ENCODE measurements around the gene DCTPP1.
"Not testable (repeated sequence)": the region's sequence is repeated elsewhere in the genome, so short reads cannot be mapped to it uniquely, and the experiment has no call there.

DCTPP1 gene

GRCh38 chr16:30409125-30410060, 20.4 kb downstream of the DCTPP1 start:
- DNase-seq: peak; percentile 97

DNA sequence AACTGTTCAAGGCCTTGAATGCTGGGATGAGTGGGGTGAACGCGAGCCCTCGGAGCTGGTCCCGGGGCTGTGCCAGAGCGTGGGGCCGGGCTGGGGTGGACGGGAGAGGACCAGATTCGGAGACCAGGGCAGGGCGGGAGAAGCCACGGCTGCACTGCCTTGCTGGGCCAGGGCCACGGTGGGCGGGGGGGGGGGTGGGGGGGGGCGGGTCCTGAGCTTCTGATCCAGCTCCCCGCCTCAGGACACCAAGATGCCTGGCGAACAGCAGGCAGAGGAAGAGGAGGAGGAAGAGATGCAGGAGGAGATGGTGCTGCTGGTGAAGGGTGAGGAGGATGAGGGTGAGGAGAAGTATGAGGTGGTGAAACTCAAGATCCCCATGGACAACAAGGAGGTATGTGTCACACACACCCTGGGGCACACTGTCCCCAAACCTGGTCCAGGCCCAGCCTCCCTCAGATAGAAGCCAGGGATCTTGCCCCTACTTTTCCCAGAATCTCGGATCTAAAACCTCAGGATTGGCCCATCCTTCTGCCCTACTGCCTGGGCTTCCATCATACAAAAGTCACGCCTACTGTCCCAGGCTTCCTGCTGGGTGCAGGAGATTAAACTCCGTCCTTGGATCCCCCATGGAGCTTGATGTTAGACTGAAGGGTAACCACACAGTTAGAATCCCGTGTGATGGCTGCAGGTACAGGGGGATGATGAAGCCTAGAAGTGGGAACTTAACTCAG, 21.9 kb downstream of the DCTPP1 start:
- no peak for DNase-seq

GRCh38 chr16:30407102-30407803, 22.6 kb downstream of the DCTPP1 start, which contains the start of gene ZNF771:
Gene ZNF771, plus strand, starts transcription at chr16:30407606. Its CDS starts 448 bp downstream, at chr16:30408054.
- DNase-seq: peak; percentile 96

- DNase-seq: no peak
Measured at GRCh38 chr16:30406795-30407101, 23.1 kb downstream of the DCTPP1 start.

DNA sequence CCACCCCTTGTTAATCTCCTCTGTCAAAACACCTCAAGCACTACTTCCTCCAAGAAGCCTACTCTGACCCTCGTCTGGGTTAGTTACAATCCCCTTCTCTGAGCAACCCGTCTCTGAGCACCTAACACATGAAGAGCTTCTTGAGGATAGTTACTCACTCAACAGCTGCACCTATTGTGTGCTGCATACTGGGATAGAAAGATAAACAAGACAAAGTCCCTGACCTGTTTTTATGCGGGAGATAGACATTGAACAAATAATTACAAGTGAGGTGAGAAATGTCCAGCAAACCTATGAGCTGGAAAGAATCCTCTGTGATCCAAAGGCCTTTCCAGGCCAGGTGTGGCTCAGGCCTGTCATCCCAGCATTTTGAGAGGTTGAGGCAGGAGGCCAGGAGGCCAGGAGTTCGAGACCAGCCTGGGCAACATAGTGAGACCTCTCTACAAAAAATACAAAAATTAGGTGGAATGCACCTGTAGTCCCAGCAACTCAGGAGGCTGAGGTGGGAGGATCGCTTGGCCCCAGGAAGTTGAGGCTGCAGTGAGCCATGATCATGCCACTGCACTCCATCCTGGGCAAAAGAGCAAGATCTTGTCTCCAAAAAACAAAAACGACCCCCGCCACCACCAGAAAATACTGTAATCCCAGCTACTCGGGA, 27.9 kb downstream of the DCTPP1 start:
- no peak for DNase-seq

DNA sequence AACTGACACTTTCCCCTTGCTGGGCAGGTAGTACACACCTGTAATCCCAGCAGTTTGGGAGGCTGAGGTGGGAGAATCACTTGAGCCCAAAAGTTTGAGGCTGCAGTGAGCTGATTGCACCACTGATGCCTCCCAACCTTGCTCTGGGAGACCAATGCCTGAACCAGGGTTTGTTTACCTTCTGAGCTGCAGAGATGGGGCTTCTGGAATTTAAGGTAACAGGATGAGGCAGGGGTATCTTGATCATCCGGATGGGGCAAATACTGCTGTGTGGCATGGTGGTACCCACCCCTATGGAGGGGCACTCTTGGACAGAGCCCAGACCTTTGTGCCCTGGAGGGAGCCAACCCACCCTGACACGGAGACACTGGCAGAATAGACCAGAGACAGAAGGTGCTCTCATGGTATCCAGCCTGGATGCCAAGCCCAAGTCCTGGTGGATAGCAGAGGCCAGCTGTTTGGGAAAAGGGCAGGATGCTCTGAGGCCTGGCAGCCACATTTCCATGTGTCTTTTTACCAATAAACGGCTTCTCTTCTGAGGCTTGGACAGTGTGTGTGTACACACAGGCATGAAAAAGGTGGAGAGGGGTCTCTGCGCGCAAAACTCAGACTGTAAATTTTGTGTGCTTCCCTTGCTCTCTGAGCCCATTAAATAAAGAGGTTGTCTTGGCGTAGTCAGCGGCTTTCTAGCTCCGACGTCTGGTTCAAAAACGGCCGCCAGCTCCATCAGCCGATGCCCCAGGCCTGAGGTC, 30.2 kb downstream of the DCTPP1 start:
- no peak for DNase-seq

- DNase-seq: no peak
Measured at GRCh38 chr16:30398661-30399434, 31.0 kb downstream of the DCTPP1 start.

DNA sequence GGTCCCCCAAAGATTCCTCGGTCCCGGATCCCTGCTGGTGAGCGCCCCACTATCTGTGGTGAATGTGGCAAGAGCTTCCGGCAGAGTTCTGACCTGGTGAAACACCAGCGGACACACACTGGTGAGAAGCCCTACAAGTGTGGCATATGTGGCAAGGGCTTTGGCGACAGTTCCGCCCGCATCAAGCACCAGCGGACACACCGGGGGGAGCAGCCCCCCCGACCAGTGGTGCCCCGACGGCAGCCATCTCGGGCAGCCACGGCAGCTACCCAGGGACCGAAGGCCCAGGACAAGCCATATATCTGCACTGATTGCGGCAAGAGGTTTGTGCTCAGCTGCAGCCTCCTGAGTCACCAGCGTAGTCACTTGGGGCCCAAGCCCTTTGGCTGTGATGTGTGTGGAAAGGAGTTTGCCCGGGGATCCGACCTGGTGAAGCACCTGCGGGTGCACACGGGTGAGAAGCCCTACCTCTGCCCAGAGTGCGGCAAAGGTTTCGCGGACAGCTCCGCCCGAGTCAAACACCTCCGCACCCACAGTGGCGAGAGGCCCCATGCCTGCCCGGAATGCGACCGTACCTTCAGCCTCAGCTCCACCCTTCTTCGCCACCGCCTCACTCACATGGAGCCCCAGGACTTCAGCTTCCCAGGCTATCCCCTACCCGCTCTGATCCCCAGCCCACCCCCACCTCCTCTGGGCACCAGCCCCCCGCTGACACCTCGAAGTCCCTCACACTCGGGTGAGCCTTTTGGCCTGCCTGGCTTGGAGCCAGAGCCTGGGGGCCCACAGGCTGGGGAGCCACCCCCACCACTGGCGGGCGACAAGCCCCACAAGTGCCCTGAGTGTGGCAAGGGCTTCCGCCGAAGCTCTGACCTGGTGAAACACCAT, 31.8 kb downstream of the DCTPP1 start:
- no peak for DNase-seq

- DNase-seq: no peak
Measured at GRCh38 chr16:30397056-30397455, 32.8 kb downstream of the DCTPP1 start.

GRCh38 chr16:30396627-30397026, 33.2 kb downstream of the DCTPP1 start:
- DNase-seq: not testable (repeated sequence)

GRCh38 chr16:30395992-30396585, 33.7 kb downstream of the DCTPP1 start:
- DNase-seq: peak; percentile 69

GRCh38 chr16:30395155-30395991, 34.5 kb downstream of the DCTPP1 start, which contains the start of gene ZNF48:
Gene ZNF48, plus strand, starts transcription at chr16:30395420. Its CDS starts 375 bp downstream, at chr16:30395795.
- DNase-seq: peak; percentile 96

DNA sequence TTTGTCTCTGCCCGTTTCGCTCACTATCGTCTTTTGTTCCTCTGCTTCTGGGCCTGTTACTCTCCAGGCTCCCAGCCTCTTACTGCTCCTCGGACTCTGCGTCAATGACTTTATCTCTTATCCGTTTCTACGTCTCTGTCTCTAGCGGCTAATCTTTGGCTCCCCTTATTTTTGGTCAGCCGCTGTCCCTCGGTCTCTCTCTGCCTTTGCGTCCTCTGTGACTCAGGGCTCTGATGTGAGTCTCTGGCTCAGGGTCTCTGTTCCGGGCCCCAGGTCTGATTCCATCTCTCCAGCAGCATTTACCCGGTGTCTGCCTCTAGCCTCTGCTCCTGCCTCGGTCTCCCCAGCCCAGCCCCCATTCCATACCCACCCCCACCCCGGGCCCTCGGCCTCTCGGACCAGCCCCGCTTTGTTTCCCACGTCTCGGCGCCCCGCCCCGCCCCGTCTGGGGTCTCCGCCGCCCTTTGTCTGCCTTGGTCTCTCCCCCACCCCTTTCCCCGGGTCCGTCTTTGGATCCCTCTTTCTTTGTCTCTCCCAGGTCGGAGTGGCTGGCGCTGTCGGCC, 35.2 kb downstream of the DCTPP1 start:
- DNase-seq: peak; percentile 87

- no peak for DNase-seq
Measured at GRCh38 chr16:30383521-30383920, 46.3 kb downstream of the DCTPP1 start.

DNA sequence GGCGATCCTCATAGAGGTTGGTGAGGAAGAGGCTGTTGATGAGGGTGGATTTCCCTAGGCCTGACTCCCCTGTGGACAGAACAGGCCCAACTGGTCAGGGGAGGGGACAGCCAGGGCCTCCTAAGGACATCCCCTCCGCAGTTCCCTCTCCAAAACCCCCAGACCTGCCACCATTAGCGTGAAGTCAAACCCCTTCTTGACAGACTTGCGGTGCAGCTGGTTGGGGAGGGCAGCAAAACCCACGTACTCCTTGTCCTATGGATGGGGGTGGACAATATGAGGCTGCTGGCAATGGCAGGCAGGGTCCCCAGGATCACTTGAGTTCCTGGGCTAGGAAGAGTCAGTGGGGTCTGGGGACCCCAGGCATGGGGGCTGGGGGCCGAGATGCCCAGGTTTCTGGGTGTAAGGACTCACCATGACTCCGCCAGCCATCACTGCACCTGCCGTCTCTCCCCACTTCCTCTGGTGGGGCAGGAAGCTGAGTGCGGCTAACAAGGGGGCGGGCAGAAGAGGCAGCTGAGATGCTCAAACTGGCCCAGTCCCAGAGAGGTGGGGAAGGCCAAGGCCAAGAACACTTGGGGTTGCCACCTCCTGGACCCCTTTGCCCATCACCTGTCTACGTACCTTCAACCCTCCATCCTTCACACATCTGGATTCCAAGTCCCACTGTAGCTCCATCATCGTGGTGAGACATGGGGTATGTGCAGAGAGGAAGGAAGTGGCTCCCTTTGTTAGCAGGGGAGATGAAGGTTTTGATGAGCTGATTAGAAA, 47.5 kb downstream of the DCTPP1 start, which contains the start of gene SEPTIN1:
Gene SEPTIN1, minus strand, starts transcription at position 451 of the 771 bp plus-strand sequence. Its CDS starts 19 bp downstream, at position 432.
- DNase-seq: no peak

GRCh38 chr16:30381291-30382041, 48.4 kb downstream of the DCTPP1 start:
- peak; percentile 12 for DNase-seq
